Measurements from ENCODE around the gene TFIP11.

- peak in 1 of 11 experiments; percentile 11 for TF ChIP-seq CTCF (IDR thresholded peaks at IDR 0.05 in 8 of 11, conservative IDR thresholded peaks at IDR 0.05 in 3 of 11)
- TF ChIP-seq POLR2A (IDR thresholded peaks at IDR 0.05) = no peak
- no peak for TF ChIP-seq POLR2AphosphoS5 (IDR thresholded peaks at IDR 0.05)
Observed at GRCh38 chr22:26479043-26479791, 33.1 kb downstream of the TFIP11 start.
